Keratinocyte (primary cell): ENCODE results near the gene DLG2.

Experiments used
- CTCF ChIP-seq, 3 experiments: IDR thresholded peaks in 1 of 3; conservative IDR thresholded peaks in 1 of 3; optimal IDR thresholded peaks in 1 of 3; 2 replicates in 2 of 3; 3 replicates in 1 of 3; pipeline versions ENCODE3 to v1.5.1; 2011; ENCODE audit warnings: low read length in 3 of 3, mild to moderate bottlenecking in 3 of 3, moderate library complexity in 2 of 3, control low read depth in 1 of 3, inconsistent platforms in 1 of 3; ENCODE audit not compliant: insufficient read depth in 2 of 3; ENCODE audit errors: extremely low read depth in 1 of 3
- EZH2 ChIP-seq: IDR thresholded peaks from one replicate; pipeline ENCODE4 v1.6.1; 2012; ENCODE audit warnings: inconsistent platforms, mild to moderate bottlenecking, low read length, moderate library complexity

- TF ChIP-seq CTCF (optimal IDR thresholded peaks at IDR 0.05 in 1 of 3, IDR thresholded peaks at IDR 0.05 in 1 of 3, conservative IDR thresholded peaks at IDR 0.05 in 1 of 3; ENCODE audit: extremely low read depth in 1 of 3, insufficient read depth in 2 of 3, low read length in 3 of 3) (no peak), EZH2 (no peak)
Observed at GRCh38 chr11:83483808-83484207, 2143.3 kb downstream of the DLG2 start.
